Stimulated activated CD4-positive, alpha-beta T cell treated with anti-CD3 and anti-CD28 coated beads, Interleukin-1b, Interleukin-23, amount 100 ng/mL, for 4 hours (primary cell): Measurements from ENCODE around the gene PAFAH1B1.

Source experiments
- DNase-seq, 2 donors: peaks; one replicate each; pipeline ENCODE4 v3.0.0-alpha.2; 2020; ENCODE audit warnings: low read depth in 2 of 2

Gene PAFAH1B1

DNA sequence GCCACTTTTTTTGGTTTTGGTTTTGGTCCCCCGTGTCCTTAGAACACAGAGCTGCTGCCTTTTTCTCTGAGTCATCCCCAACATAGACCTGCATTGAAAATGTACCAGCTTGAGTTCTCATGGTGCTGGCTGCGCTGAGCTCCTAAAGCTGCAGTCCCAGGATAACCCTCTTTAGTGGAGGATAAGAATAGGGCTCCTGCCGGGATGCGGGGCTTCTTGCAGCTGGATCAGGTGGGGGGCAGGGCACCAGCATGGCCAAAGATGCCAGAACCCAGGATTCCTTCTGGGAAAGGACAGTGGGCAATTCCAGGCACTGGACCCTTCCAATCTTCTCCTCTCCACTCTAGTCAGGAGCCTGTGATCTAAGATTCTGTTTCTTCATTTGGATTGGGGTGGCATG is 126.4 kb downstream of the PAFAH1B1 start:
- no peak for DNase-seq

DNA sequence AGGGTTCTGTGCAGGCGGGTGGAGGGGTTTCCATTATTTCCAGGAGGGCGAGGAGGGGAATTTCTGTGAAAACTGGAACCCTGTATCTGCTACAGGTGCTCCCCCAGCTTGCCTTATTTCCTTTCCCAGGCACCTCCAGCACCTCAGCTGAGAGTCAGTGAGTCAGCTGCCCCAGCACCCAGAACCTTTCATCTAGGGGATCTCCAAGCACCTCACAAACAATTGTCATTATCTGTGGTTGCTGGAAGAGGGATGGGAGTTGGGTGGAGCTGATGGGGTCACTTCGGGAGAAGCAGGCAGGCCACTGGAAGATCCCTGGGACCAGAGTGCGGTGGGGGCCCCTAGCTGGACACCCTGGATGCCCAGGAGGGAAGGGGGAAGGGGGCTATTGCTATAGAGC is 128.1 kb downstream of the PAFAH1B1 start:
- DNase-seq: no peak

DNA sequence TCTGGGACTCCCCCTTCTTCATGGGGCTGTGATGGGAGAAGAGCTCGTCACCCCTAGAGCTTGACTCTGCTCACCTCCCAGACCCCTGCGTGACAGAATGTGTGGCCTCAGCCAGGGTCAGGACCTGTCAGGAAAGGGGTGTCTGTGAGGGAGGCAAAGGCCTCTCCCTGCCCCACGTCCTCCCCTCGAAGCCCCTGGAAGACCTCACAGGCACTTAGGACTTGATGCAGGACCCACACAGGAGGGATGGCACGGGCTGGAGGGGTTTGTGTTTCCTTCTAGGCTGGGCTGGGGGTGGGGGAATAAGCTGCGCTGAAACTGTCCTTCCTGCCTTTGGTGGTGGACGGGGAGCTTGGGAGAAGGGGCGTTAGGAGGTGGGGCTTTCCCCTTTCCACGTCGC is 129.2 kb downstream of the PAFAH1B1 start:
- DNase-seq: no peak

DNA sequence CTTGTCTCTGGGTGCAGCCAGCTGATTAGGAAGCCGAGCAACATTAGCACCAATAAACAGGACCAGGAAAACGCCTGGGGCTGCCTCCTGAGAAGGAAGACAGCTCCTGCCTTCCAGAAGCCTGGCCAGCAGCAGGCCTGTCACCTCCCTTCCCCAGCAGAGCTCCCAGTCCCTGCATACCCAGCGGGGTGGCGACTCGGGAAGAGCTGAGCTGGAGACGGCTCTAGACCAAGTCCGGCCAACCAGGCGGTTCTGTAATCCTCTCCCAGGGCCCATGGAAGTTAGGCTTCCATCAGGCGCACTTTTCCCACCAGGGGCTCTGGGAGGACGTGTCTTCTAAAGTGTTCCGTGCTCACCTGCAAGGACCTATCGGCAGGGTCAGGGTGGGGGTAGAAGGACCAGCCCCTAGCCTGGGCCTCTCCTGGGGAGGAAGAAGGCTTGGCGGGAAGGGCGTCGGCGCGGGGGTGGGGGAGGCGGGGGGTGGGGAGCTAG is 130.1 kb downstream of the PAFAH1B1 start:
- no peak for DNase-seq

DNA sequence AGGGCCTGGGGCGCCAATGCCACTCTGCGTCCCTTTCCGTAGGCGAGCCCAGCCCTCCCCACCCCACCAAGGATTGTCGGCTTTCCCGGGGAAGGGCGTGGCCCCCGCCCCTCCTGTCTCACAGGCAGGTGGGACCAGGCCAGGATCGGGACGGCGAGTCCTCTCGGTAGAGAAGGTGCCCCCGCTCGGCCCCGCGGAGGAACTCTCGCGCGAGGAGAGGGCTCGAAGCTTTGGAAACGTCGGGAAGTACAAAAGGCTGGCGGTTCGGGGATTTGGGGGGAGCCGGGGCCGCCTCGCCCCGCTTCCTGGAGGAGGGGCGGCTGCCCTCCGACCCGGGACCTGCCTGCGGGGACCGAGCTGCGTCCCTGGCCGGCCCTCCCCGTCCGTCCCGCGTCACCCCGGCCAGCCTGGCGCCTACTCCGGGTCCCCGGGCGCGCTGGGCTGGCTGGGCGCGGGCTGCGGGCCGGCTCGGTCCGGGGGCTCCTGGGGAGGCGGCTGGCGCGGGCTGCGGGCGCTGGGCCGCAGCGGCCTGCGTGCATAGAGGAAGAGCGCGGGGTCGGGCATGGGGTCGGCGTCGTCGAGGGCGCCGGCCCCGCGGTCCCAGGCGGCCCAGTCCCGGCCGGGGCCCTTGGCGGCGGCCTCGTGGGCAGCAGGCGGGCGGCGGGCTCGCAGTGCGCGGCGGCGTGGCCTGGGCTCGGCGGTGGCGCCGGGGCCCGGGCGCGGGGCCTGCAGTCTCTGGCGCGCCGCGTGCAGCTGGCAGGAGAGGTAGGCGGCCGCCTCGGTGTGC is 130.7 kb downstream of the PAFAH1B1 start:
- DNase-seq: no peak

DNA sequence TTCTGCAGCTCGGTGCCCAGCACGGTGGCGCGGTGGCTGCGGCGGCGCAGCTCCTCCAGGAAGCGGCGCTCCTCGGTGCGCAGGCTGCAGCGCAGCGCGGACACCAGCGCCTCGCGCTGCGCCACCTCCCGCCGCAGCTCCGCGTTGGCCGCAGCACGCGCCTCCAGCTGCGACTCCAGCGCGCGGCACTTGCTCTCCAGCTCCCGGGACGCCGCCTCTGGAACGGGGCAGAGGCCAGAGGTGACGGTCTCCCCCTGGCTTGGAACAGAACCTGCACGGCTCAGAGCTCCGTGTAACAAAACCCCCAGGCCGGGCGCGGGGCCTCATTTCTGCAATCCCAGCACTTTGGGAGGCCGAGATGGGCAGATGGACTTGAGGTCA is 131.3 kb downstream of the PAFAH1B1 start:
- peak; percentile 30 to 53 for DNase-seq

DNA sequence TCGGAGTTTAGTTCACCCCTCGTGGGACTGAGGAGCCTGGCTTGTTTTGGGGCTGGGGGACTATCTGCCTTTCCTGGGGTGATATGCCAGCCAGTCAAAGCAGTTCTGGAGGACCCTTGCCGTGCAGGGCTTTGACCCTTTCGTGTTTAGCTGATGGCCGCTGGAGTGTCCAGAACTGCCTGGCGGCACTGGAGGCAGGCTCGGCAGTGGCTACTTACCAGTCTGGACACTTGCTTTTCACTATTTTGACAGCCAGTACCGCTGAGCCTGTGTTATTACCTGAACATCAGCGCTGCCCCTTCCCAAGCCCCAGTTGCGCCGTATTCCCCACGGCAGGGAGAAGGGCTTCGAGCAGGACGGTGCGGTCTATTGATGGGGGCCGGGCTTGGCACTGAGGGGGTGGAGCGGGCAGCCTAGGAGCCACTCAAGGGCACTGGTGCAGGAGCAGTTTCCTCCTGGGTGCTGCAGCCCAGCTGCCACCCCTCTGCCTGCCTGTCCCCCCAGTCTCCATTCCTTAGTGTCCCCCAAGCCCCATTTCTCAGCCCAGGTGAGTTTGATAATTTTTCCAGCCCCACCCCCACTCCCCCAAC is 137.4 kb downstream of the PAFAH1B1 start:
- no peak for DNase-seq

DNA sequence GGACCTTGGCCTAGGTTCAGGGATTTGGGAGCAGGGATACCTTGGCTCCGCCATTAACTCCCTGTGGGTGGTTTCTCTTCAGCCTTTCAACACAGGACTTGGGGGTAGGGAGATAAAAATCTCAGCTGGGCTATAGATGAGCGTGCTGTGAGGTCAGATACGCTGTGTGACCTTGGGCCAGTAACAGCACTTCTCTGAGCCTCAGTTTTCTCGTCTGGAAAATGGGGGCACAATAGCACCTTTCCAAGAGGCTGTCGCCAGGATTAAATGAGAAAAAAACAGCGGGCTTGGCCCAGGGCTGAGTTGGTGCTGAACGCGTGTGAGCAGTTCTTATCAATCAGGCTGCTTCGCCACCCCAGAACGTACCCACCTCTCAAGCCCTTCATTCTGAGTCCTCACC is 138.4 kb downstream of the PAFAH1B1 start:
- DNase-seq: no peak

DNA sequence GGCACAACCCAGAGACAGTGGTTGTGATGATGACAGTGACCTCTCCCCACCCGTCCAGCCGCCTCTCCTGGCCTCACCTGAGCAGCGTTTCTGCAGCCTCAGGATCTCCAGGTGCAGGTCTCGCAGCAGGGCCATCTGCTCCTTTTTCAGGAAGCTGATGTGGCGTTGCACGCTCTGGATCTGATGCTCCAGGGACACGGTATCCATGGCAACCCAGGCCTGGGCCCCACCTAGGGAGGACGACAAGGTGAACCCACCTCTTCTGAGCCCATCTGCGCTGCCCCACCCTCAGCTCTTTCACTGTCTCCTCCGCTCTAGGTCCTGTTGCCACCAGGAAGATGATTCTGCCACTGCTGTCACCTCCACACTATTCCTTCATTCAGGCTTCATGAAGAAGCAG is 141.5 kb downstream of the PAFAH1B1 start:
- DNase-seq: no peak
